MCF 10A (cell line): ENCODE measurements around the gene GLS. TPM values are rescaled to one million over a fixed set of nuclear protein-coding genes. Genes with fewer than 3 reads are reported as not detected.

Source experiments
- BruUV-seq: library from RNA; stranded (reverse); fragments of 400-500 nt; replicated peaks from 2 replicates; lab custom pipeline; 2021; lab: Mats Ljungman, UMichigan
- CTCF ChIA-PET: fragments of 300-600 bp; sonication (Branson Sonifier 250); formaldehyde crosslinking; extraction: SDS; loops from one replicate; lab custom pipeline; 2021; ENCODE audit warnings: antibody characterized with exemption, inconsistent platforms; lab: Yijun Ruan, JAX
- POLR2A ChIA-PET: fragments of 300-600, 350-650 bp; sonication (Branson Sonifier 250); formaldehyde crosslinking; extraction: SDS; loops from one replicate; lab custom pipeline; 2020; ENCODE audit warnings: antibody characterized with exemption, inconsistent platforms; lab: Yijun Ruan, JAX
- DNase-seq: peaks from one replicate; pipeline ENCODE4 v3.0.0-alpha.2; 2018; ENCODE audit not compliant: unreplicated experiment
- H3K27ac Mint-ChIP-seq: one replicate; pipeline ENCODE4 v1.8.0; 2022; ENCODE audit warnings: mild to moderate bottlenecking, low read depth, mixed read lengths; ENCODE audit not compliant: unreplicated experiment
- H3K27me3 Mint-ChIP-seq: one replicate; pipeline ENCODE4 v1.8.0; 2022; ENCODE audit warnings: mixed read lengths; ENCODE audit not compliant: insufficient read depth, unreplicated experiment
- H3K36me3 Mint-ChIP-seq: one replicate; pipeline ENCODE4 v1.8.0; 2022; ENCODE audit warnings: mild to moderate bottlenecking, moderate library complexity, mixed read lengths; ENCODE audit not compliant: insufficient read depth, unreplicated experiment
- H3K4me1 Mint-ChIP-seq: one replicate; pipeline ENCODE4 v1.8.0; 2022; ENCODE audit warnings: mixed read lengths; ENCODE audit not compliant: insufficient read depth, unreplicated experiment
- H3K4me3 Mint-ChIP-seq: one replicate; pipeline ENCODE4 v1.8.0; 2022; ENCODE audit warnings: mild to moderate bottlenecking, moderate library complexity, mixed read lengths; ENCODE audit not compliant: unreplicated experiment
- H3K9me3 Mint-ChIP-seq: one replicate; pipeline ENCODE4 v1.8.0; 2022; ENCODE audit warnings: mixed read lengths; ENCODE audit not compliant: unreplicated experiment
- intact Hi-C: fragments of 100-400 bp; cut with micrococcal nuclease; formaldehyde crosslinking; loops from 2 replicates; pipeline ENCODE4 v1.14.1; 2022
- total RNA-seq: library from RNA; stranded (reverse); gene quantifications from 2 replicates; pipeline ENCODE4 v1.2.3, GENCODE V29; 2022
- TF ChIP-seq, protein P1 (sequence below): fragments of 200-600 bp; IDR thresholded peaks from one replicate; pipeline ENCODE4 v1.8.0; 2022; ENCODE audit warnings: antibody characterized with exemption, mild to moderate bottlenecking; ENCODE audit not compliant: unreplicated experiment

GLS gene
- total RNA-seq, 1 experiment from 2014 or later = 121 TPM

DNA sequence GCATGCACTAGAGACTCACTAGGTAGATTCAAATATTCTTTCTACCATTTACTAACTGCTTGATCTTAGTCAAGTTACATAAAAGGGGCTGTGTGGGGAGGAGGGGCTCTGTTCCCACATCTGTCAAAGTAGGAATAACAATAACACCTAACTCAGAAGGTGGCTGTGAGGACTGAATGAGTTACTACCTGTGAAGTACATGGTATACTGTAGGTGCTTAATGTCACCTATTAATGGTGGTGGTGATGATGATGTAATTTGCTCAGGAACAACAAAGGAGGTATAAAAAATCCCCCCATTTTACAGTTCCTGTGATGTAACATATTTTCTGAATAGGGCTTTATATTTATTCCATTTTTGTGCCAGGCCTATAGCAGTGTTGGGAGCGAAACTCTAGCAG is 92.6 kb downstream of the GLS start:
- H3K27me3 Mint-ChIP-seq = no peaks in the 10 kb centered on the region
- CTCF ChIA-PET = interaction anchor here (1.2 kb wide), 1 partner anchor 139 kb away, joined by 3 read pairs; no protein-coding TSS in a partner anchor
- no peaks in the 10 kb centered on the region for H3K9me3 Mint-ChIP-seq
- intact Hi-C loops = no loop called here
- BruUV-seq = no TSS peak
- H3K36me3 Mint-ChIP-seq = peaks cover 87% of the 10 kb centered on the region
- no peak overlapping the region for H3K4me3 Mint-ChIP-seq
- TF ChIP-seq, protein P1, sequence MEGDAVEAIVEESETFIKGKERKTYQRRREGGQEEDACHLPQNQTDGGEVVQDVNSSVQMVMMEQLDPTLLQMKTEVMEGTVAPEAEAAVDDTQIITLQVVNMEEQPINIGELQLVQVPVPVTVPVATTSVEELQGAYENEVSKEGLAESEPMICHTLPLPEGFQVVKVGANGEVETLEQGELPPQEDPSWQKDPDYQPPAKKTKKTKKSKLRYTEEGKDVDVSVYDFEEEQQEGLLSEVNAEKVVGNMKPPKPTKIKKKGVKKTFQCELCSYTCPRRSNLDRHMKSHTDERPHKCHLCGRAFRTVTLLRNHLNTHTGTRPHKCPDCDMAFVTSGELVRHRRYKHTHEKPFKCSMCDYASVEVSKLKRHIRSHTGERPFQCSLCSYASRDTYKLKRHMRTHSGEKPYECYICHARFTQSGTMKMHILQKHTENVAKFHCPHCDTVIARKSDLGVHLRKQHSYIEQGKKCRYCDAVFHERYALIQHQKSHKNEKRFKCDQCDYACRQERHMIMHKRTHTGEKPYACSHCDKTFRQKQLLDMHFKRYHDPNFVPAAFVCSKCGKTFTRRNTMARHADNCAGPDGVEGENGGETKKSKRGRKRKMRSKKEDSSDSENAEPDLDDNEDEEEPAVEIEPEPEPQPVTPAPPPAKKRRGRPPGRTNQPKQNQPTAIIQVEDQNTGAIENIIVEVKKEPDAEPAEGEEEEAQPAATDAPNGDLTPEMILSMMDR = no peak
- H3K27ac Mint-ChIP-seq = no peak overlapping the region
- DNase-seq = no peak
- POLR2A ChIA-PET = no interaction called here
- no peaks in the 10 kb centered on the region for H3K4me1 Mint-ChIP-seq

DNA sequence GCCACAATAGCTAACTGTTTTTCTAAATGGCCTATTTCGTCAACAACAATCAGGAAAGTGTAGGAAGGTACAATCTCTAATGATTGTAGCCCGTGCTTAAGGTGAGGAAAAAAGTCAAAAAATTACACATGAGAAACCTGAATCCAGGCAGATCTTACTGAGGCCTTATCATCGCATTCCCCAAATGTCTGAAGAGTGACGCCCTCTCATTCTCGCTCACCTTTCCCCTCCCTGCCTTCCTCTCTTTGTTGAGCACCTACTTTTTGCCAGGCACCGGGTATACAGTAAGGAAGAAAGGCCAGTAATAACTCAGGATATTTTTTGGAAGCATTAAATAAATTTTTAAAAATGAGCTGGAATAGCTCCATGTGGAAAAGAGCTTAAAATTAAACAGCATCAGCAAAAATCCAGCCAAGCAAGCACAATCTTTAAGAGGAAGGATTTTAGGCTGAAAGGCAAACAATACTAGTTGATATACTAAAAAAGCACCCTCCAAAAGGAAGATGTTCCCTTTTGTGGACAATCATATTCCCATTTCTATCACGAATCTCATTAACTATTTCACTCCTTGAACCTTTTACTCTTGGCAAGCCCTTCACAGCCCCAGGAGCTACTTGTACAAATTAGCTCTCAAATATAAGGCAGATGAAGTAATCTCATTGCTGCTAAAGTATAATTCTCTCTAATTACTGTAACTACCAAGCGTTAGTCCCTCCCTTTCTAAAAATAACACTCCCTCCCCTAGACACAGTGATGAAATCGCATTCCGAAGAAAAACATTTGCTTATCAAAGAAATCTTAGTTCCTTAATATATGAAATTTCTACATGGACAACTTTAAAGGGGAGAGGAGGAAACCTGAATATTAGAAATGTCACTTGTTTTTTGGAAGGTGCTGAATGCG is 93.4 kb downstream of the GLS start:
- CTCF ChIA-PET = interaction anchor here (0.5 to 1.3 kb wide), 4 partner anchors 13 to 589 kb away, joined by 3 read pairs; no protein-coding TSS in a partner anchor
- TF ChIP-seq, protein P1 = no peak
- no peak overlapping the region for H3K27ac Mint-ChIP-seq

DNA sequence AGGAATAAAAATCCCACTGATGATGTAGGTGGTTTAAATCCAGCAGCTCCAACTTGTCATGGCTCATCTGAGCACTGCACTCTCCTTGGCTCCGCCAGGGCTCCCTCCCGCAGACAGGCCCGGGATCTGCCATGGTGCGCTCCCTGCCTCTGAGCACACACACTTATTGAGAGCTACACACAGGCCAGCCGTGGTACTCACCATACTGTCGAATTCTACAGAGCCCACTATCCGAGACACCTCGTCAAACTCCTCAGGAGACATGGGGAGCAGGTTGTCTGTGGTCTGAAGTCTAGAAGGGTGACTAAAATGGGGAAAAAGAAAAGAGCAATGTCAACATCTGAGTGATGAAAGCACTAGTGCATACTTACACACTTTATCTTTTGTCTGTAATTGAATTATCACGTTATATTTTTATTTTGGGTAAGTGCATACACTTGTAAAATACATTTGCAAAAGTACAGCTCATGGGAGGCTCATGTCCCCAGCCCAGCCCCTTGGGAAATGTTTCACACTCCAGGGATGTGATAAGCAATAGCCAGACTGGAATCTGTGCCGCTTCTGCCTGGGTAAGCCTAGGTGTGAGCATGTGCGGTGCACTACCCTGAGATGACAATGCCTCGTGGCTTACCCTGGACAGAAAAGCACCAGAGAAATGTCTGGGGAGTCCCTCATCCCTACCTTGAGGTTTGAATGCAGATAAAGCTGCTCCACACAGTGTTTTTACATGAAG is 94.2 kb downstream of the GLS start:
- Mint-ChIP-seq H3K9me3 (no peaks in the 10 kb centered on the region), H3K4me3 (no peak overlapping the region), H3K27me3 (no peaks in the 10 kb centered on the region), H3K36me3 (peaks cover 89% of the 10 kb centered on the region), H3K4me1 (no peaks in the 10 kb centered on the region), H3K27ac (no peak overlapping the region)
- ChIA-PET CTCF (interaction anchor here (0.5 to 1.3 kb wide), 3 partner anchors 12 to 565 kb away, joined by 3 to 4 read pairs (median 3); no protein-coding TSS in a partner anchor), POLR2A (interaction anchor here (1.0 kb wide), 1 partner anchor 14 kb away, joined by 4 read pairs; no protein-coding TSS in a partner anchor)
- TF ChIP-seq, protein P1 = no peak
- DNase-seq = no peak
- intact Hi-C loops = no loop called here
- BruUV-seq = no TSS peak

More for the DNA sequence above, 93.4 kb downstream of the GLS start:
- BruUV-seq = no TSS peak
- Mint-ChIP-seq H3K4me3 (no peak overlapping the region), H3K9me3 (no peaks in the 10 kb centered on the region), H3K27me3 (no peaks in the 10 kb centered on the region), H3K4me1 (no peaks in the 10 kb centered on the region), H3K36me3 (peaks cover 89% of the 10 kb centered on the region)
- intact Hi-C loops = no loop called here
- DNase-seq = no peak
- POLR2A ChIA-PET = interaction anchor here (1.0 kb wide), 1 partner anchor 14 kb away, joined by 4 read pairs; no protein-coding TSS in a partner anchor

DNA sequence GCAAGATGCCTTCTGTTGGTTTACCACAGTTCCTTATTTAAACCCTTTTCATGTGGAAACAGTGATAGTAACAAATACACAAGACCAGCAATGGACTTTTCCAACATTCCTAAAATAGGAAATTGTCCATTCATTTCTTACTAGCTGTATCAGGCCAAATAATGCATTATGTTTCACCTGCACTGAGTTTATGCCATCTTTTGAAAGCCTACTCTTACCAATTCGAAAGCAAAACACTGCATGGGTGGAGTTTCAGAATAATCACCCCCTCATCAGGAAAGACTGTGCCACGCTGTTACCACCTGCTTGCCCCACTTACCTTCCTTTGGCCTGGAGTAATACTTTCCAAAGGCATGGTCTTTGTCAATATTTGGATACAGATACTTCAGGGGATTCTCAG is 95.9 kb downstream of the GLS start:
- H3K9me3 Mint-ChIP-seq = no peaks in the 10 kb centered on the region
- ChIA-PET POLR2A (no interaction called here), CTCF (interaction anchor here (1.3 kb wide), 1 partner anchor 9 kb away, joined by 3 read pairs; no protein-coding TSS in a partner anchor)
- no peak overlapping the region for H3K4me3 Mint-ChIP-seq
- TF ChIP-seq, protein P1 = no peak
- H3K27me3 Mint-ChIP-seq = no peaks in the 10 kb centered on the region
- no peak overlapping the region for H3K27ac Mint-ChIP-seq
- no peak for DNase-seq
- no peaks in the 10 kb centered on the region for H3K4me1 Mint-ChIP-seq
- peaks cover 83% of the 10 kb centered on the region for H3K36me3 Mint-ChIP-seq
- intact Hi-C loops = no loop called here
- BruUV-seq = no TSS peak
